ENCODE results near the gene ZDHHC7. TPM values are rescaled to one million over a fixed set of nuclear protein-coding genes. Genes with fewer than 3 reads are reported as not detected.
A peak's percentile ranks its signal among the peaks of the same experiment; 100 is the strongest.

The ZDHHC7 gene
- total RNA-seq, 3 donors from 2014 or later (not counting 1 experiment from before 2014, with no cell fraction given) = 37.9 to 64.9 (median 45.2) TPM

DNA sequence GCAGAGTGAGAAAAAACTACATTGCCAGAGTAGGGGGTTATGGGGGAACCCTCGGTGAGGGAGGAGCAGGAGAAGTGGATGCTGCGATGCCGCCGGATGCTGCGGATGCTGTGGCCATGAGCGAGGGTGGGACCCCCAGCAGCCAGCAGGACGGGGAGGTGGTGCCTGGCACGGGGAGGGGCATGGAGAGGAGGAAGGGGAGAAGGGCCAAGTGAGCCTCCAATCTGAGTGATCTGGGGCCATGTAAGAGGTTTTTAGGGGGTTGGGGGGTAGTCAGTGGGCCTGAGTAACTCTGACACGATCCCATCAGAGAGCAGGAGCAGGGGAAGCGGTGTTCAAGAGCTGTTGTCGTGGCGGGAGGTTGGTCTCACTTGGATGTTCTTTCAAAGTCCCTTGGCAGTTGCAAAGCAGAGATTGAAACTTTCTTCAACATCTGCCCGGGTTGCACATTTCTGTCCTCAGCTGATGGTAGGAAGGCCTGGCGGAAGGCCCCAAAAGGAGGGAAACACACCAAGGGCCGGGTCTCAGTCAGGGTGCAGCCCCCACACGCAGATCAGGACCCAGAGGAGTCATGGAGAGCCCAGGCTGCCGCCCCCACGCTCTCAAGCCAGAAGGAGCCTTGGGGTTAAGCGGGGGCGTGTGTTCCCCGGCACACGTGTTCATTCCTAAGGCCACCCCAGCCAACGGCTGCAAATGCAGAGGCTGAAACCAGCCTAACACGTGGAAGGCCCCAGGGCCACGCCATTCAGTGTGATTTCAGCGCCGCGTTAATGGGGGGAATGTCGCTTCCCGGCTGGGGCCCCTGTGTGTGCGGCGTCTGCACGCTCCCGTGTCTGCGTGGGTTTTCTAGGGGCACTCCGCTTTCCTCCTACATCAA, 81.7 kb downstream of the ZDHHC7 start:
- no peak overlapping the region for H3K4me3 Mint-ChIP-seq
- no peaks in the 10 kb centered on the region for H3K27me3 Mint-ChIP-seq (ENCODE audit: low read depth in 2 of 2)
- Histone ChIP-seq H3K27me3 (ENCODE audit: control insufficient read depth, insufficient read depth, low read length) (no peaks in the 10 kb centered on the region), H3K36me3 (ENCODE audit: control insufficient read depth, insufficient read depth, low read length) (no peaks in the 10 kb centered on the region), H3K4me3 (ENCODE audit: low read length) (no peak overlapping the region), H3K4me1 (ENCODE audit: control insufficient read depth, insufficient read depth, low read length) (peaks cover 4% of the 10 kb centered on the region), H3K27ac (ENCODE audit: low read length) (peak overlapping the region; percentile 67), H3K9me3 (ENCODE audit: control insufficient read depth, insufficient read depth, low read length) (peaks cover 15% of the 10 kb centered on the region)
- no peaks in the 10 kb centered on the region for H3K36me3 Mint-ChIP-seq
- WGBS (ENCODE audit: insufficient coverage) = 88% methylated on average over 36 of the region's 36 CpGs
- TF ChIP-seq, protein P1, sequence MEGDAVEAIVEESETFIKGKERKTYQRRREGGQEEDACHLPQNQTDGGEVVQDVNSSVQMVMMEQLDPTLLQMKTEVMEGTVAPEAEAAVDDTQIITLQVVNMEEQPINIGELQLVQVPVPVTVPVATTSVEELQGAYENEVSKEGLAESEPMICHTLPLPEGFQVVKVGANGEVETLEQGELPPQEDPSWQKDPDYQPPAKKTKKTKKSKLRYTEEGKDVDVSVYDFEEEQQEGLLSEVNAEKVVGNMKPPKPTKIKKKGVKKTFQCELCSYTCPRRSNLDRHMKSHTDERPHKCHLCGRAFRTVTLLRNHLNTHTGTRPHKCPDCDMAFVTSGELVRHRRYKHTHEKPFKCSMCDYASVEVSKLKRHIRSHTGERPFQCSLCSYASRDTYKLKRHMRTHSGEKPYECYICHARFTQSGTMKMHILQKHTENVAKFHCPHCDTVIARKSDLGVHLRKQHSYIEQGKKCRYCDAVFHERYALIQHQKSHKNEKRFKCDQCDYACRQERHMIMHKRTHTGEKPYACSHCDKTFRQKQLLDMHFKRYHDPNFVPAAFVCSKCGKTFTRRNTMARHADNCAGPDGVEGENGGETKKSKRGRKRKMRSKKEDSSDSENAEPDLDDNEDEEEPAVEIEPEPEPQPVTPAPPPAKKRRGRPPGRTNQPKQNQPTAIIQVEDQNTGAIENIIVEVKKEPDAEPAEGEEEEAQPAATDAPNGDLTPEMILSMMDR (IDR thresholded peaks at IDR 0.05) = no peak
- intact Hi-C loops (cut with micrococcal nuclease) = no loop called here
- H3K27ac Mint-ChIP-seq = peak overlapping the region; percentile 58 to 75
- DNase-seq = no peak
- peak in 1 of 3 donors; percentile 11 for ATAC-seq
- H3K9me3 Mint-ChIP-seq = no peaks in the 10 kb centered on the region
- H3K4me1 Mint-ChIP-seq = peaks cover 0 to 9% of the 10 kb centered on the region in 2 donors

DNA sequence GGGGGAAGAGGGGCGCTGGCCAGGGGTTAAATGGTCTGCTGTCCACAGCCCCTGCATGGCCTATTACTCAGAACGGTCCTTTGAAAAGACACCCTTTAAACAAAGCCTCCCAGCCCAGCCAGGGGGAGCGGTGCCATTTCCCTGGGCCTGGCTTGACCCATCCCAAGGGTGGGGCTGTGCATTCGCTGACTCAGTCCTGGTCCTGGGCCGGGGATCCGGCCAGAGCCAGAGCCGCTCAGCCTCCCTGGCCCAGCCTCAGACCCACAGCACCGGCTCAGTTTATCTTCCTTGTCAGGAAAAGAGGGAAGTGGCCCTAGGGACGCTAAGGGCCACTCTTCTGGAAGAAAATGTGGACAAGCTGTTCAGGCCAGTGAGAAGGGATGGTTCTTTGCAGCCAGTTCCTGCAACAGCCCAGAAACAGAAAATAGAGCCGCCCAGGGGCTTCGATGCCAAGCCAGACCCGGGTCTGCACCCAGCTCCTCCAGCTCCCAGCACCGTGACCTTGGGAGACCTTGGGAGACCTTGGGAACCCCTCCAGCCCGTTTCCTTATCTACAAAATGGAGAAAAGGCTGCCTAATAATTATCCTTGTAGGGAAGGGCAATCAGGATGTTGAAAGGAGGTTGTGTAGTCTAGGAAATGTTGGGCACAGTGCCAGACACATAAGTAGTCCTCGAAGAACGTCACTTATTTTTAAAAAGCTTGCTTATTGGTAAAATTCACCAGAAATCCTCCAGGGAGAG, 82.5 kb downstream of the ZDHHC7 start:
- no peaks in the 10 kb centered on the region for H3K36me3 ChIP-seq (ENCODE audit: control insufficient read depth, insufficient read depth, low read length)
- peaks cover 0 to 2% of the 10 kb centered on the region in 2 donors for H3K27me3 Mint-ChIP-seq (ENCODE audit: low read depth in 2 of 2)
- intact Hi-C loops (cut with micrococcal nuclease) = no loop called here
- H3K4me3 ChIP-seq (ENCODE audit: low read length) = no peak overlapping the region
- H3K27me3 ChIP-seq (ENCODE audit: control insufficient read depth, insufficient read depth, low read length) = no peaks in the 10 kb centered on the region
- TF ChIP-seq, protein P1 (IDR thresholded peaks at IDR 0.05) = no peak
- H3K9me3 ChIP-seq (ENCODE audit: control insufficient read depth, insufficient read depth, low read length) = peaks cover 15% of the 10 kb centered on the region
- no peak overlapping the region for H3K27ac ChIP-seq (ENCODE audit: low read length)
- peak overlapping the region; percentile 58 to 75 for H3K27ac Mint-ChIP-seq
- H3K9me3 Mint-ChIP-seq = no peaks in the 10 kb centered on the region
- no peak for ATAC-seq
- H3K4me3 Mint-ChIP-seq = peak overlapping the region; percentile 4
- no peak for DNase-seq
- peaks cover 4% of the 10 kb centered on the region for H3K4me1 ChIP-seq (ENCODE audit: control insufficient read depth, insufficient read depth, low read length)
- WGBS (ENCODE audit: insufficient coverage) = 86% methylated on average over 15 of the region's 16 CpGs
- H3K36me3 Mint-ChIP-seq = no peaks in the 10 kb centered on the region
- H3K4me1 Mint-ChIP-seq = peaks cover 0 to 9% of the 10 kb centered on the region in 2 donors

GRCh38 chr16:84927621-84928591, 83.4 kb downstream of the ZDHHC7 start:
- no peak overlapping the region for H3K27ac ChIP-seq (ENCODE audit: low read length)

More at GRCh38 chr16:84927621-84928591, 83.4 kb downstream of the ZDHHC7 start:
- no peak overlapping the region for H3K4me3 ChIP-seq (ENCODE audit: low read length)
- H3K4me1 Mint-ChIP-seq = peaks cover 0 to 9% of the 10 kb centered on the region in 2 donors
- peaks cover 15% of the 10 kb centered on the region for H3K9me3 ChIP-seq (ENCODE audit: control insufficient read depth, insufficient read depth, low read length)
- WGBS (ENCODE audit: insufficient coverage) = 89% methylated on average over 34 of the region's 34 CpGs
- H3K27ac Mint-ChIP-seq = no peak overlapping the region
- H3K27me3 Mint-ChIP-seq (ENCODE audit: low read depth in 2 of 2) = peaks cover 0 to 2% of the 10 kb centered on the region in 2 donors
- H3K36me3 Mint-ChIP-seq = no peaks in the 10 kb centered on the region
- no peaks in the 10 kb centered on the region for H3K27me3 ChIP-seq (ENCODE audit: control insufficient read depth, insufficient read depth, low read length)
- H3K4me1 ChIP-seq (ENCODE audit: control insufficient read depth, insufficient read depth, low read length) = peaks cover 4% of the 10 kb centered on the region
- no peaks in the 10 kb centered on the region for H3K9me3 Mint-ChIP-seq
- intact Hi-C loops (cut with micrococcal nuclease) = no loop called here
- ATAC-seq = no peak
- no peak for DNase-seq
- TF ChIP-seq, protein P1 (IDR thresholded peaks at IDR 0.05) = no peak
- no peaks in the 10 kb centered on the region for H3K36me3 ChIP-seq (ENCODE audit: control insufficient read depth, insufficient read depth, low read length)
- H3K4me3 Mint-ChIP-seq = no peak overlapping the region
